NCI-H82 treated with DMSO at 0.1 percent for 48 hours (cell line): ENCODE results near the gene MYOZ3.
A peak's percentile ranks its signal among the peaks of the same experiment; 100 is the strongest.

Source experiments
- DNase-seq: peaks from one replicate; lab custom pipeline; 2025; ENCODE audit not compliant: unreplicated experiment; lab: John Stamatoyannopoulos, UW

Gene MYOZ3

GRCh38 chr5:150661086-150661485 is at the start of gene MYOZ3:
MYOZ3 (plus strand) TSS chr5:150661251; CDS start chr5:150662942, 1,691 bp downstream.
- no peak for DNase-seq

GRCh38 chr5:150612405-150612804 is 48.6 kb upstream of the MYOZ3 start:
- DNase-seq, result no peak

GRCh38 chr5:150612905-150613670 is 48.0 kb upstream of the MYOZ3 start:
- no peak for DNase-seq

GRCh38 chr5:150613991-150614660 is 46.9 kb upstream of the MYOZ3 start:
- no peak for DNase-seq

GRCh38 chr5:150614661-150615060 is 46.4 kb upstream of the MYOZ3 start:
- no peak for DNase-seq

GRCh38 chr5:150615141-150615699 is 45.8 kb upstream of the MYOZ3 start:
- DNase-seq, result peak; percentile 54

- peak; percentile 86 for DNase-seq
These were observed 45.0 kb upstream of the MYOZ3 start for GRCh38 chr5:150616024-150616470.

GRCh38 chr5:150616506-150616905 is 44.5 kb upstream of the MYOZ3 start:
- peak; percentile 93 for DNase-seq

GRCh38 chr5:150618163-150618562 is 42.9 kb upstream of the MYOZ3 start:
- no peak for DNase-seq

- DNase-seq, result no peak
These were observed 42.3 kb upstream of the MYOZ3 start for GRCh38 chr5:150618588-150619281.

- no peak for DNase-seq
These were observed 41.5 kb upstream of the MYOZ3 start for GRCh38 chr5:150619359-150620230.

- DNase-seq, result peak; percentile 81
These were observed 39.8 kb upstream of the MYOZ3 start for GRCh38 chr5:150621301-150621700.

- peak; percentile 15 for DNase-seq
These were observed 38.9 kb upstream of the MYOZ3 start for GRCh38 chr5:150622157-150622556.

- DNase-seq, result no peak
These were observed 37.7 kb upstream of the MYOZ3 start for GRCh38 chr5:150623152-150623877.

- DNase-seq, result no peak
These were observed 37.2 kb upstream of the MYOZ3 start for GRCh38 chr5:150623878-150624216.

- DNase-seq, result no peak
These were observed 36.5 kb upstream of the MYOZ3 start for GRCh38 chr5:150624334-150625163.

- DNase-seq, result no peak
These were observed 35.9 kb upstream of the MYOZ3 start for GRCh38 chr5:150625164-150625535.

- DNase-seq, result no peak
These were observed 35.0 kb upstream of the MYOZ3 start for GRCh38 chr5:150625831-150626746.
